WERI-Rb-1 (cell line): ENCODE results near the gene PLXNA1.

Experiments used
- DNase-seq: peaks from one replicate; pipeline ENCODE4 v3.0.0-alpha.2; 2020
- H3K27ac ChIP-seq: fragments of 250-450 bp; sonication (Bioruptor Pico); 2 replicates; pipeline ENCODE4 v1.5.1; 2020; ENCODE audit warnings: mild to moderate bottlenecking, moderate library complexity
- H3K27me3 ChIP-seq: fragments of 250-450 bp; sonication (Bioruptor Pico); 2 replicates; pipeline ENCODE4 v1.5.1; 2021; ENCODE audit warnings: mild to moderate bottlenecking, low read depth, moderate library complexity; ENCODE audit not compliant: insufficient read depth, severe bottlenecking
- H3K36me3 ChIP-seq: fragments of 250-450 bp; sonication (Bioruptor Pico); 2 replicates; pipeline ENCODE4 v1.5.1; 2020; ENCODE audit warnings: mild to moderate bottlenecking, moderate library complexity
- H3K4me3 ChIP-seq: 2 replicates; pipeline ENCODE4 v1.5.1; 2011; ENCODE audit warnings: low read depth, mild to moderate bottlenecking, control low read depth, low read length
- H3K9me3 ChIP-seq: fragments of 250-450 bp; sonication (Bioruptor Pico); 2 replicates; pipeline ENCODE4 v1.5.1; 2021; ENCODE audit warnings: mild to moderate bottlenecking, moderate library complexity; ENCODE audit not compliant: severe bottlenecking
- CTCF ChIP-seq: IDR thresholded peaks from 2 replicates; pipeline ENCODE4 v1.5.1; 2011; ENCODE audit warnings: low read depth, mild to moderate bottlenecking, control low read depth, inconsistent platforms, low read length

PLXNA1 gene

GRCh38 chr3:126995254-126995780 lies 12.4 kb downstream of the PLXNA1 start:
- no peak for TF ChIP-seq CTCF
- H3K4me3 ChIP-seq: no peak overlapping the region
- DNase-seq: no peak
- no peaks in the 10 kb centered on the region for H3K27me3 ChIP-seq
- no peak overlapping the region for H3K27ac ChIP-seq
- no peaks in the 10 kb centered on the region for H3K9me3 ChIP-seq
- peaks cover 46% of the 10 kb centered on the region for H3K36me3 ChIP-seq

GRCh38 chr3:126995926-126996512 lies 13.1 kb downstream of the PLXNA1 start:
- Histone ChIP-seq H3K36me3 (peaks cover 46% of the 10 kb centered on the region), H3K27me3 (no peaks in the 10 kb centered on the region), H3K27ac (no peak overlapping the region), H3K9me3 (no peaks in the 10 kb centered on the region), H3K4me3 (no peak overlapping the region)
- no peak for DNase-seq
- peak; percentile 22; the same call in 1 of the 2 replicates for TF ChIP-seq CTCF

DNA sequence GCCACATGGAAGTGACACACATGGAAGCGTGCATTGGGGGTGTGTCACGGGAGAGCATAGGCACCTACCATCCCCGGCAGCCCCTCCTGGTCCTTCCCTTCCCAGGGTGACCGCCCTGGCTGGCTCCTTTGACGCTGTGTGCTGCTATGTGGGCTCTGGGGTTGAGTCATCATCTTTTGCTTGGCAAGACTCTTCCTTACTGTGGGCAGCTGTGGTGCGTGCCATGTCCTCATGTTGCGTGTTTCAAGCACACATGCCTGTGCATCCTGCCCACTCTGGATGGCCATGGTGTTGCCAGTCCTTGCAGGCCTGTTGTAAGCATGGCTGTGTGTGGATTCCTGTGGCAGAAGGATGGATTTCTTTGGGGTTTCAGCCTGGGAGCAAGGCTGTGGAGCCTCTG lies 14.0 kb downstream of the PLXNA1 start:
- Histone ChIP-seq H3K36me3 (peaks cover 37% of the 10 kb centered on the region), H3K4me3 (no peak overlapping the region), H3K9me3 (no peaks in the 10 kb centered on the region), H3K27me3 (no peaks in the 10 kb centered on the region), H3K27ac (no peak overlapping the region)
- no peak for TF ChIP-seq CTCF
- DNase-seq: no peak

DNA sequence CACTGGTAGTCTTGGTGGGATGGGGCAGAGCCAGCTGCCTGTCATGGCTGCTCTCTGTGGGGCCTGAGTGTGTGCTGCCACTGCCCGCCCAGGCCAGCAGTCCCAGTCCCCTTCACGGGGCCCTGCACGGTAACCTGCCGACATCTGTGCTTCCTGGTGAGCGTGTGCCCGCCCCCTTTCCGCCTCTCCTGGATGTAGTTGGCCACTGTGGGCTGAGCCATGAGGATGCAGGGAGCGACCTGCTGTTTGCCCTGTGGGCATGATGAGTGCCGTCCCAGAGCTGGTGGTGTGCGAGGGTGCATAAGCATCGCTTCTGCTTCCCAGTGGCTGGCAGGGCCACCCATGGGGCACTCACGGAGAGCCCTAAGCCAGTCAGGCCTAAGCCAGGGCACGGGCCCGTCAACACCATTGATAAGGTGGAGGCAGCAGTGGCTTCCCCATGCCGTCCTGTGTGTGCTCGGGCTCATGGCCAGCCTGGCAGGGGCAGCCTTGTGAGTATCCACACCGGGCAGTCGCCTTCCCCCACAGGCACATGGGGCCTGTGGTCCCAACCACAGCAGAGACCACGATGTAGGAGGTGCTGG lies 14.6 kb downstream of the PLXNA1 start:
- no peak for TF ChIP-seq CTCF
- H3K27ac ChIP-seq: peak overlapping the region; percentile 64
- no peaks in the 10 kb centered on the region for H3K9me3 ChIP-seq
- no peak for DNase-seq
- no peaks in the 10 kb centered on the region for H3K27me3 ChIP-seq
- H3K4me3 ChIP-seq: no peak overlapping the region
- peaks cover 33% of the 10 kb centered on the region for H3K36me3 ChIP-seq

GRCh38 chr3:126998320-126998719 lies 15.4 kb downstream of the PLXNA1 start:
- Histone ChIP-seq H3K27ac (peak overlapping the region; percentile 64), H3K4me3 (no peak overlapping the region), H3K36me3 (peaks cover 31% of the 10 kb centered on the region), H3K9me3 (no peaks in the 10 kb centered on the region), H3K27me3 (no peaks in the 10 kb centered on the region)
- no peak for TF ChIP-seq CTCF
- peak; percentile 39 for DNase-seq
